Fibroblast of villous mesenchyme (primary cell): ENCODE data around the gene UBE2Q1. TPM values are rescaled to one million over a fixed set of nuclear protein-coding genes. Genes with fewer than 3 reads are reported as not detected.
"Not testable (repeated sequence)": the region's sequence is repeated elsewhere in the genome, so short reads cannot be mapped to it uniquely, and the experiment has no call there.

Experiments used
- DNase-seq: peaks from one replicate; pipeline ENCODE4 v3.0.0-alpha.2; 2010; ENCODE audit warnings: low read depth
- H3K4me3 ChIP-seq: 2 replicates; pipeline ENCODE4 v1.5.1; 2011; ENCODE audit warnings: low read depth, mild to moderate bottlenecking, low read length
- total RNA-seq: library from RNA; depleted of rRNA; stranded (reverse); fragments of >200 nt; gene quantifications from 2 replicates; pipeline ENCODE4 v1.2.3, GENCODE V29; 2012
- TF ChIP-seq, protein P1 (sequence below): IDR thresholded peaks from 2 replicates; pipeline ENCODE4 v1.5.1; 2012; ENCODE audit warnings: low read depth, mild to moderate bottlenecking, low read length; ENCODE audit not compliant: insufficient read depth

UBE2Q1 gene
- total RNA-seq, 1 donor = 36.3 TPM

DNA sequence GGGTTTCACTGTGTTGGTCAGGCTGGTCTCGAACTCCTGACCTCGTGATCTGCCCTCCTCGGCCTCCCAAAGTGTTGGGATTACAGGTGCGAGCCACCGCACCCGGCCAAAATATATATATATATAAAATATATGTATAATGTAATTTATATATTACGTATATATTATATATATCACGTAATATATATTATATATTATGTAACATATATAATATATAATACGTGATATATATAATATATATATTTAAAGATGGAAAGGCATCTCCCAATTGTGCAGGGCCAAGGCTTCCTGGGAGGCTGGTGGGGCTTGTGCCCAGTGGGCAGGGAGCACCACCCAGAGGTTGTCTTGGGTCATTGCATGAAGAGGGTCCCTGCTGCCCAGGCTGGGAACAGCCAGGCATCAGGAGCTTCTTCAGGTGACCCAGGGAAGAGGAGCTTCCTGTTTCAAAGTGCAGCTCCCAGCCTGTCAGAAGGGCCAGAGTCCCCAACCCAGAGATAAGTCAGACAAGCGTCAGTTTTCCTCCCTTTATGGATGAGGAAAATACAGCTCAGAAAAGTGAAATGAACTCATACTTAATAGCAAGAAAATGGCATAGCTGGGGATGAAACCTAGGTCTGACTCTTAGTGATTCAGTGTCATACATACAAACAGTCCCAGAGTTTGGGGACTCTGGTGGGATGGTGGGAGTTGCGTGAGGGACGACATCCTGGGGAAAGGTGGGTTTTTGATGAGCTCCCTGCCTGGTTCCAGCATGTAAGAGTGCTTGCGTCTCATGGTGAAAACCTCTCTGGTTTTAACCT lies 12.0 kb downstream of the UBE2Q1 start:
- TF ChIP-seq, protein P1, sequence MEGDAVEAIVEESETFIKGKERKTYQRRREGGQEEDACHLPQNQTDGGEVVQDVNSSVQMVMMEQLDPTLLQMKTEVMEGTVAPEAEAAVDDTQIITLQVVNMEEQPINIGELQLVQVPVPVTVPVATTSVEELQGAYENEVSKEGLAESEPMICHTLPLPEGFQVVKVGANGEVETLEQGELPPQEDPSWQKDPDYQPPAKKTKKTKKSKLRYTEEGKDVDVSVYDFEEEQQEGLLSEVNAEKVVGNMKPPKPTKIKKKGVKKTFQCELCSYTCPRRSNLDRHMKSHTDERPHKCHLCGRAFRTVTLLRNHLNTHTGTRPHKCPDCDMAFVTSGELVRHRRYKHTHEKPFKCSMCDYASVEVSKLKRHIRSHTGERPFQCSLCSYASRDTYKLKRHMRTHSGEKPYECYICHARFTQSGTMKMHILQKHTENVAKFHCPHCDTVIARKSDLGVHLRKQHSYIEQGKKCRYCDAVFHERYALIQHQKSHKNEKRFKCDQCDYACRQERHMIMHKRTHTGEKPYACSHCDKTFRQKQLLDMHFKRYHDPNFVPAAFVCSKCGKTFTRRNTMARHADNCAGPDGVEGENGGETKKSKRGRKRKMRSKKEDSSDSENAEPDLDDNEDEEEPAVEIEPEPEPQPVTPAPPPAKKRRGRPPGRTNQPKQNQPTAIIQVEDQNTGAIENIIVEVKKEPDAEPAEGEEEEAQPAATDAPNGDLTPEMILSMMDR = peak; percentile 84
- H3K4me3 ChIP-seq = no peak overlapping the region
- DNase-seq = peak; percentile 59

DNA sequence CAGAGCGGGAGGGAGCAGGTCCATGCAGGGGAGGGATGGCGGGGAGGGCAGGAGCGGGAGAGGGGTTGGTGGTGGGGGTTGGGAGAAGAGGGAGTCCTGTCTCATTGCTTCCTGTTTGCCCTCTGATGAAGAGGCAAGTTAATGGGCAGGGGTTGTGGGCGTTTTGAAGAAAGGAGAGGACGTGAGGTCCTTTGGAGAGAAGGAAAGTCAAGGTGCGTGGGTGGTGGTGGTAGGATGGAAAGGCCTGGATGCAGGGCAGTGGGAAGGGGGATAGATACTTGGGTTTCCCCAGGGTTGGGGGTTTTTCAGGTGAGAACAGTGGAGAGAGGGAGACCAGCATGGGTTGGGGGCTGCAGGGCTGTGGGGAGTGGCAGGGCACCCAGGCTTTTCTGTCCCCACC lies 17.2 kb downstream of the UBE2Q1 start:
- no peak overlapping the region for H3K4me3 ChIP-seq
- TF ChIP-seq, protein P1 = no peak
- DNase-seq = no peak

DNA sequence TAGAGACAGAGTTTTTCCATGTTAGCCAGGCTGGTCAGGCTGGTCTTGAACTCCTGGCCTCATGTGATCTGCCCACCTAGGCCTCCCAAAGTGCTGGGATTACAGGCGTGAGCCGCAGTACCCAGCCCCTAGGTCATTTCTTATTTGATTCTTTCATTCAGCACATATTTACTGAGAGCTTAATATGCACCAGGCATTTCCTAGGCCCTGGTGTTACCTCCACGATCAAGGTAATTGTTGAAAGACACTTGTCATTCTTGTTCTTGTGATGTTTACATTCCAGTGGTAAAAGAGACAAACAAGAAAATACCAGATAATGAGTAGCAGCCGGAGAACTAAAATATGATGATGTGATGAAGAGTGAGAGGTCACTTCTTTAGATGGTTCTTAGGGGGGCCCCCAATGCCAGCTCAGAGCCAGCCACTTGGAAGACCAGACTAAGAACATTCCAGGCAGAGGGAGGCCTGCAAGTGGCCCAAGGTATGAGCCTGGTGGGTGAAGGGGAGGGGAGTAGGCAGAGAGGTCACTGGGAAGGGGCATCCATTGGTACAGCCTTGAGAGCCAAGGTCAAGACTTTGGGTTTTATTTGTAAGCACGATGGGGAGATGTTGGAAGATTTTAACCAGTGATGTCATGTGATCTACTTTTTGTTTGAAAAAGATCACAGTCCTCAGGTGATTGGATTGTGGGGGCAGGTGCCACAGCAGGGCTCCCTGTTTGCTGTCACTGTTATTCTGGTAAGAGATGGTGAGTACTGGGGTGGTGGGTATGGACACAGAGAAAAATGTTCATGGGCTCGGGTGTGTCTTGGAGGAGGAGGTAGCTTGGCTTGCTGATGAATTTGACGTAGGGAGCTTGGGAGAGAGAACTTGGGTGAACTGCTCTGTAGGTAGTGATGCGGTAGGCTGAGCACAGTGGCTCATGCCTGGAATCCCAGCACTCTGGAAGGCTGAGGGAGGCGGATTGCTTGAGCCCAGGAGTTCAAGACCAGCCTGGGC lies 18.7 kb downstream of the UBE2Q1 start:
- TF ChIP-seq, protein P1 = no peak
- DNase-seq = no peak
- no peak overlapping the region for H3K4me3 ChIP-seq

DNA sequence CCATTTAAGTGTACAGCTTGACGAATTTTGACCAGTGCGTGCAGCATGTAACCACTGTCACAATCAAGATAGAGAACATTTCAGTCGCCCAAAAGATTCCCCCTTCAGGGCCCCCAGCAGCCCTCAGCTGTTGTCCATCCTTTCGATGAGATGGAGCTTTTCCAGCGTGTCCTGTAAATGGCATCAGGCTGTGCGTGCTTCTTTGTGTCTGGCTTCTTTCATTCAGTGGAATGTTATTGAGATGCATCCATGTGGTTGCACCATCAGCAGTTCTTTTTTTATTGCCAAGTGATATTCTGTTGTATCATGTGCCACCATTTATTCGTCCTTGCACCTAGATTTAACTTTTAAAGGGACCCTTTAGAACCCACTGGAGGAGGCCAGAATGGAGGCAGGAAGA lies 21.9 kb downstream of the UBE2Q1 start:
- no peak overlapping the region for H3K4me3 ChIP-seq
- TF ChIP-seq, protein P1 = no peak
- DNase-seq = no peak

DNA sequence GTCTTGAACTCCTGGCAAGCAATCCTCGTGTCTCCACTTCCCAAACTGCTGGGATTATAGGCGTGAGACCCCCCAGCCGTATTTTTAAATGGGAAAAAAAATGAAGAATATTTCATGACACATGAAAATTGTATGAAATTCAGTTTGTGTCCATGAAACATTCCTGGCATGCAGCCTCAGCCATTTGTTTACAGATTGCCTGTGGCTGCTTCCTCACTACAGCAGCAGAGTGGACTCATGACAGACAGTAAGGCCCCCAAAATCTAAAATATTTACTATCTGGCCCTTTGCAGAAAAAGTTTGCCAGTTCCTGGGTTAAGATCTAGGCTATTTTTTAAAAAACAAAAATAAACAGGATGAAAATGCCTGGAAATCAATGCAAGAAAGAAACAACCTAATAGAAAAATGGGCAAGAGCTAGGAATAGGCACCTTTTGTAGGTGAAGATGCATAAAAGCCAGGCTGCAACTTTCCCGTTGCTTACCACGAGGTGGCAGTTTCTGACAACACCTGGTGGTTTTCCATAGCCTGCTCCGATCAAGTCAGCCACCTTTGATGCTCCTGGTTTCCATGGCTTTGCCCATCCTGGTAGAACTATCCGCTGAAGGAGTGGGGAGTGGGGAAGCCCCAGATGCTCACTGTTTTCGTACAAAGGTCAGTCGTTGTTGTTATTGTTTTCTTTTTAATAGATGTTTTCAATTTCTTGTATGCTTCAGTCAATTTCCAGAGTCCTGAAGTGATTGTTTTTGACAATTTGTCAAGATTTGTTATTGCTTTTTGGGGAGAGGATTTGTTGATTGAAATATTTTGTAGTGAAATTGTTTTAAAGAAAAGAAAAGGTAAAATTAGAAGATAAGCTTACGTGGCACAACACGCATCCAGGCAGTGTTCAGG lies 24.3 kb downstream of the UBE2Q1 start:
- H3K4me3 ChIP-seq = no peak overlapping the region
- TF ChIP-seq, protein P1 = peak; percentile 52
- peak; percentile 23 for DNase-seq

DNA sequence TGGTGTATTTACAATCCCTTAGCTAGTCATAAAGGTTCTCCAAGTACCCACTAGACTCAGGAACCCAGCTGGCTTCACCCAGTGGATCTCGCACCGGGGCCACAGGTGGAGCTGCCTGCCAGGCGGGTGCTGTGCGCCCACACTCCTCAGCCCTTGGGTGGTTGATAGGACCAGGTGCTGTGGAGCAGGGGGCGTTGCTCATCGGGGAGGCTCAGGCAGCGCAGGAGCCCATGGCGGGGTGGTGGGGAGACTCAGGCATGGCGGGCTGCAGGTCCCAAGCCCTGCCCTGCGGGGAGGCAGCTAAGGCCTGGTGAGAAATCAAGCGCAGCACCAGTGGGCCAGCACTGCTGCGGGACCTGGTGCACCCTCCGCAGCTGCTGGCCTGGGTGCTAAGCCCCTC lies 26.5 kb downstream of the UBE2Q1 start:
- not testable (repeated sequence) for H3K4me3 ChIP-seq, DNase-seq
